H1 (cell line): ENCODE data around the gene SYVN1.

Source experiments
- ATF3 ChIP-seq: IDR thresholded peaks from 2 replicates; pipeline ENCODE4 v1.6.1; 2011; ENCODE audit warnings: low read depth, mild to moderate bottlenecking, low read length; ENCODE audit not compliant: insufficient read depth
- EZH2 ChIP-seq: fragments of 200-600 bp; sonication (generic); IDR thresholded peaks from 2 replicates; pipeline ENCODE4 v1.7.1; 2012; ENCODE audit warnings: low read depth, mild to moderate bottlenecking, moderate library complexity, low read length, inconsistent platforms; ENCODE audit not compliant: severe bottlenecking
- RAD21 ChIP-seq, 2 experiments: IDR thresholded peaks in 1 of 2; conservative IDR thresholded peaks in 1 of 2; 2 replicates each; pipeline ENCODE4 v1.6.1; 2011; ENCODE audit warnings: low read depth in 2 of 2, low read length in 2 of 2, improper control_type of control experiment in 1 of 2, inconsistent platforms in 1 of 2, mild to moderate bottlenecking in 1 of 2, moderate library complexity in 1 of 2
- TAF1 ChIP-seq: IDR thresholded peaks from 2 replicates; pipeline ENCODE4 v1.6.1; 2011; ENCODE audit warnings: mild to moderate bottlenecking, low read depth, low read length
- YY1 ChIP-seq: IDR thresholded peaks from 2 replicates; pipeline ENCODE4 v1.6.1; 2011; ENCODE audit warnings: low read depth, mild to moderate bottlenecking, low read length

GRCh38 chr11:65170058-65170534 is 35.8 kb upstream of the SYVN1 start, which contains the start of gene SPDYC:
- TF ChIP-seq ATF3 (no peak), TAF1 (no peak), RAD21 (IDR thresholded peaks at IDR 0.05 in 1 of 2, conservative IDR thresholded peaks at IDR 0.05 in 1 of 2; ENCODE audit: low read depth in 2 of 2, low read length in 2 of 2) (no peak), EZH2 (no peak), YY1 (no peak)
